CD4-positive, alpha-beta T cell treated with Interleukin-6 for 4 hours (primary cell): ENCODE results near the gene FAF1.
"Not testable (repeated sequence)": the region's sequence is repeated elsewhere in the genome, so short reads cannot be mapped to it uniquely, and the experiment has no call there.

ENCODE experiments used
- DNase-seq: peaks from one replicate; pipeline ENCODE4 v3.0.0-alpha.2; 2020; ENCODE audit warnings: mixed read lengths

The FAF1 gene

GRCh38 chr1:50901872-50902271 is 58.2 kb downstream of the FAF1 start:
- no peak for DNase-seq

- no peak for DNase-seq
These were observed 61.3 kb downstream of the FAF1 start for GRCh38 chr1:50898773-50899172.

- no peak for DNase-seq
These were observed 65.7 kb downstream of the FAF1 start for GRCh38 chr1:50894340-50894739.

GRCh38 chr1:50893466-50893865 is 66.6 kb downstream of the FAF1 start:
- DNase-seq: no peak

DNA sequence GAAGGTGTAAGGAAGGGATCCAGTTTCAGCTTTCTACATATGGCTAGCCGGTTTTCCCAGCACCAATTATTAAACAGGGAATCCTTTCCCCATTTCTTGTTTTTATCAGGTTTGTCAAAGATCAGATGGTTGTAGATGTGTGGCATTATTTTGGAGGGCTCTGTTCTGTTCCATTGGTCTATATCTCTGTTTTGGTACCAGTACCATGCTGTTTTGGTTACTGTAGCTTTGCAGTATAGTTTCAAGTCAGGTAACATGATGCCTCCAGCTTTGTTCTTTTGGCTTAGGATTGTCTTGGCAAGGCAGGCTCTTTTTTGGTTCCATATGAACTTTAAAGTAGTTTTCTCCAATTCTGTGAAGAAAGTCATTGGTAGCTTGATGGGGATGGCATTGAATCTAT is 72.5 kb downstream of the FAF1 start:
- not testable (repeated sequence) for DNase-seq

DNA sequence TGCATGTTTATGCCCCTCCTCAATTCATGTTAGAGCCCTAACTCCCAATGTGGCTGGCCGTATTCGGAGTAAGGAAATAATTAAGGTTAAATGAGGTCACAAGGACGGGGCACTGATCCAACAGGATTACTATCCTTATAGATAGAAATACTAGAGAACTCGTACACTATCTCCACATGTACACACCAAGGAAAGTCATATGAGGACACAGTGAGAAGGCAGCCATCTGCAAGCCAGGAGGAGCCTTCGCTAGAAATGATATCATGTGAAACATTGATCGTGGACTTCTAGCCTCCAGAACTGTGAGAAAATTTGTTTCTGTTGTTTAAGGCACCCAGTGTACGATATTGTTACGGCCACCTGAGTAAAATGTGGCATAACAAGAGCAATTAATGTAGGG is 79.7 kb downstream of the FAF1 start:
- no peak for DNase-seq

DNA sequence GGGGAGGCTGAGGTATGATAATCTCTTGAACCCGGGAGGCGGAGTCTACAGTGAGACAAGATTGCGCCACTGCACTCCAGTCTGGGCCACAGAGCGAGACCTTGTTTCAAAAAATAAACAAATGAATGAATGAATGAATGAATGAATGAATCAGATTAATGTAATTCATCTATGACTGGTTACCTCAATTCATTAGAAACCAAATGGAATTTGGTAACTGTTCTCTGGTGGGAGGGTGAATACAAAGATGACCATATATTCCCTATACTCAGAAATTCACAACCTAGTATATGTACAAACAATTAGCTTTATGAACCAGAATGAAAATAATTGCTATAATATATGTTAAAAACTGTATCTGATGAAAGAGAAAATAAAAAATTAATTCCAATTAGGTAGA is 80.9 kb downstream of the FAF1 start:
- DNase-seq: no peak

GRCh38 chr1:50878434-50878833 is 81.6 kb downstream of the FAF1 start:
- DNase-seq: no peak

DNA sequence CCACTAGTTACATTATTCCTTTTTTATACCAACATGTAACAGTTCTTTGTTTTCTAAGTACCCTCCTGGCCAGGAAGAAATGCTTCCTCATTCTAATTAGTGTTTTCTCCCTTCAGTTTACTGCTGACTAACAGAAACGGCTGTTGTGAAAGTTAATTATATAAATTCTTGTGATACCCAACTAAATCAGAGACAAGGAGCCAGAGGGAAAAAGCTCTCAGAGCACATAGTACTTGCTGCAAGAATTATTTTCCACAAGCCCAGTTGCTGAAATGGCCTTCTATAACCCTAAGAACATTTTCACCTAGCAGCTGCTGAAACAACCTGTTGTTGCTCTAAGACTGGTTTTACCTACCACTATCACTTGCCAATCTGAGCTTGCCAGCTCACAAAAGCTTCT is 82.4 kb downstream of the FAF1 start:
- DNase-seq: no peak

DNA sequence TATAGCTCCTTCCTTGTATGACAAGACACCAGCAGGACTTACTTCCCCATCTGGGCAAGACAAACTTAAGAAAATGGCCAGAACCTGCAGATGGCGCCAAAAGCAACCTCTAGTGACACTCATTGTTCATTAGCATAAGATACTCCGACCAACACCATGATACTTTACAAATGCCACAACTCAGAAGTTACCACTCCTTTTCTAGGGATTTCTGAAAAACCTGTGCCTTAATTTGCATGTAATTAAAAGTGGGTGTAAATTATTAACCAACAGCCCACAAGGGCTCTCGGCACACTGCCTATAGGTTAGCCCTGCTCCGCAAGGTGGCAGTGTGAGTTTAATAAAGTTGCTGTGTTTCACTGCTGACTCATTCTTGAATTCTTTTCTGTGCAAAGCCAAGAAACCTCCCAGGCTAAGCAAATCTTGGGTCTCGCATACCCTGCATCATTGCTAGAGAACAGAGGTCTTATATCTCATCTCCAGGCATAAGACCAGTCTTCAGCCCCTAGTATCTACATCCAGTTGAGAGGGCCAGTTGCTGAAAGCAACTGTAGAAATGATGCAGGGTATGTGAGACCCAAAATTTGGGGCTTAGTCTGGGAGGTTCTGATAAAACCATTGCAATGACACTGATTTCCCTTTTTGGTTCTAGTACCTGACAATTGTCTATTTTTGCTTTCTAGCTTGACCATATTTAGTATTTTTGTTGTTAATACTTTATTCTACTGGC is 86.4 kb downstream of the FAF1 start:
- peak; percentile 67 for DNase-seq

DNA sequence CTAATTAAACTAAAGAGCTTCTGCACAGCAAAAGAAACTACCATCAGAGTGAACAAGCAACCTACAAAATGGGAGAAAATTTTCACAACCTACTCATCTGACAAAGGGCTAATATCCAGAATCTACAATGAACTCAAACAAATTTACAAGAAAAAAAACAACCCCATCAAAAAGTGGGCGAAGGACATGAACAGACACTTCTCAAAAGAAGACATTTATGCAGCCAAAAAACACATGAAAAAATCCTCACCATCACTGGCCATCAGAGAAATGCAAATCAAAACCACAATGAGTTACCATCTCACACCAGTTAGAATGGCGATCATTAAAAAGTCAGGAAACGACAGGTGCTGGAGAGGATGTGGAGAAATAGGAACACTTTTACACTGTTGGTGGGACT is 95.2 kb downstream of the FAF1 start:
- not testable (repeated sequence) for DNase-seq

DNA sequence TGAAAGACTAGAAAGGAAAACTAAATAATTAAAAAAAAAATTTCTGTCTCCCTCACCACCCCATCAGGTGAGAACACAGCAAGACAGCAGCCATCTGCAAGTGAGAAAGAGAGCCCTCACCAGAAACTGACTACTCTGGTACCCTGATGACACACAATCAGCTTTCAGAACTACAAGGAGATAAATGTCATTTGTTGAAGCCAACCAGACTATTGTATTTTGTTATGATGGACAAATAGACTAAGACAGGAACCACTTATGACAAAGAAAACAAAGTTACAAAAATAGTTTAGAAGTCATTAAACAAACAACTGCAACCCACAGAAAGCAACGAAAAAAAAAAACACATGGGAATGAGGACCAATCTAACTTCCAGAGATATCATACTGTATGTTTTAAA is 98.3 kb downstream of the FAF1 start:
- DNase-seq: no peak

GRCh38 chr1:50860702-50861101 is 99.4 kb downstream of the FAF1 start:
- no peak for DNase-seq

GRCh38 chr1:50860256-50860655 is 99.8 kb downstream of the FAF1 start:
- DNase-seq: no peak

DNA sequence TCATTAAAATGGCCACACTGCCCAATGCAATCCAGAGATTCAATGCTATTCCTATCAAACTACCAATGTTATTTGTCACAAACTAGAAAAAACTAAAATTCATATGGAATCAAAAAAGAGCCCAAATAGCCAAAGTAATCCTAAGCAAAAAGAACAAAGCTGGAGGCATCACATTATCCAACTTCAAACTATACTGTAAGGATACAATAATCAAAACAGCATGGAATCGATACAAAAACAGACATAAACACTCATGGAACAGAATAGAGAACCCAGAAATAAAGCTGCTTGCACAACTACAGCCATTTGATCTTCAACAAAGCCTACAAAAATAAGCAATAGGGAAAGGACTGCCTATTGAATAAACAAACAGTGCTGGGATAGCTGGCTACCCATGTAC is 100.4 kb downstream of the FAF1 start:
- DNase-seq: no peak

DNA sequence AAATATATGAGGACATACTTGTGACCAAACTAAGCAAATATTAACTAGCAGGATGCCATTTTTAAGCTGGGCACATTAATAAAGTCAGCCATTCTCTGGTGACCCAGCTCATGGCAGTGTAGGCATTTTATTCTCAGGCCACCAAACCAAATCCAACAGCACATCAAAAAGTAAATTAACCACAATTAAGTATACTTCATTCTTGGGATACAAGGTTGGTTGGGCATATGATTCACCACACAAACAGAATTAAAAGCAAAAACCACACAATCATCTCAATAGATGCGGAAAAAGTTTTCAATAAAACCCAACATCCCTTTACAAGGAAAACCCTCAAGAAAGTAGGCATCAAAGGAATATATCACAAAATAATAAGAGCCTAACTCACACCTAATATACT is 101.3 kb downstream of the FAF1 start:
- DNase-seq: no peak

DNA sequence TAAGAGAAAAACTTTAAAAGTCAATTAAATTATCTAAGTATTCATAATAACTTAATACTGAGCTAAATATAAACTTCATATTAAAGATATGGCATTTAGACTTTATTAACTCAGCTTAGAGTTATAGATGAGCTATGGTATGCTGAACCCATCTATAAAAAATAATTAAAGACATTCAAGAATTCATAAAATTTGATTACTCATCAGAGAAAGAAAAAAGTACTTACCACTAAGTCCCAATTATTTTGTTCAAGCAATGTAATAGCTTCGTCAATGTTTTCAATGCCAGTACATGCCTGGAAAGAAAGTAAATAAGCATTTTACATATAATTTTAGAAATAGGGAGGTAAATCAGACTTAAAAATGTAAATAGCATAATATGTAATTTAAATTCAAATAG is 102.4 kb downstream of the FAF1 start:
- DNase-seq: no peak

GRCh38 chr1:50853325-50853724 is 106.7 kb downstream of the FAF1 start:
- DNase-seq: no peak

- DNase-seq: no peak
These were observed 107.2 kb downstream of the FAF1 start for GRCh38 chr1:50852889-50853288.

- DNase-seq: no peak
These were observed 108.6 kb downstream of the FAF1 start for GRCh38 chr1:50851466-50851865.

DNA sequence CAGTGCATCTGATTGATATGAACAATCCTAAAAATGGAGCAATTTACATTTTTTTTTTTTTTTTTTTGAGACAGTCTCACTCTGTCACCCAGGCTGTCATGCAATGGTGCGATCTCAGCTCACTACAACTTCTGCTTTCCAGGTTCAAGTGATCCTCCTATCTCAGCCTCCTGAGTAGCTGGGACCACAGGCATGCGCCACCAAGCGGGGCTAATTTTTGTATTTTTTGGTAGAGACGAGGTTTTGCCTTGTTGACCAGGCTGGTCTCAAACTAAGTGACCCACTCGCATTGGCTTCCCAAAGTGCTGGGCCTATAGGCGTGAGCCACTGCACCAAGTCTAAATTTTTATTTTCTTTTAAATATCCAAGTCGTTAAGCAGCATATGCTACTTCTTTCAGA is 109.0 kb downstream of the FAF1 start:
- DNase-seq: no peak

DNA sequence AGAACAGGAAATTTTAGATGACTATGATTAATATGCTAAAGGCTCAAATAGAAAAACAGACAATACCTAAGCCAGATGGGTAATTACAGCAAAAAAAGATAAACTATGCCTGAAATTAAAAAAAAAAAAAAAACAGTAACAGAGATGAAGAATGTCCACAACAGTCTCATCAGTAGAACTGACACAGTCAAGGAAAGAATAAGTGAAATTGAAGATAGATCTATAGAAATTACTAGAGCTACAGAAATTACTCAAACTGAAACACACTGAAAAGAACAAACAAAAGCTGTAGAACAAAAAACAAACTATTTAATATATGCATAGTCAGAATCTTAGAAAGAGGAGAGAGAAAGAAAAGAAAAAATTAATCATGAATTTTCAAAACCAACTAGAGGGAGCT is 112.8 kb downstream of the FAF1 start:
- no peak for DNase-seq

- no peak for DNase-seq
These were observed 113.7 kb downstream of the FAF1 start for GRCh38 chr1:50846224-50846839.

GRCh38 chr1:50841791-50842387 is 118.2 kb downstream of the FAF1 start:
- no peak for DNase-seq

DNA sequence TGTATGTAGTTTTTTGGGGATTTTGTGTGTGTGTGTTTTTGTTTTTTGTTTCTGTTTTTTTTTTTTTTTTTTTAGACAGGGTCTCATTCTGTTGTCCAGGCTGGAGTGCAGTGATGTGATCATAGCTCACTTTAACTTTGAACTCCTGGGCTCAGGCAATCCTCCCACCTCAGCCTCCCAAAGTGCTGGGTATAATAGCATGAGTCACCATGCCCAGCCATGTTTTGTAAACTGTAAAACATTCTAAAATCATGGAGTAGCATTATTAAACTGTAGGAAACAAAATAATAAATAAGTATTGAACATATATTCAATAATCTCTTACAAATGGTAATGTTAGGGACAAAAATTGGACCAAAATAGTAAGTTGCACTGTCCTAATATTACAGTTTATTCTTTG is 124.0 kb downstream of the FAF1 start:
- DNase-seq: no peak
